CD4-positive, alpha-beta T cell treated with Interleukin-6 at 100 ng/mL for 8 hours (primary cell): Measurements from ENCODE around the gene BDH2.
A peak's percentile ranks its signal among the peaks of the same experiment; 100 is the strongest.

ENCODE experiments used
- DNase-seq: peaks from one replicate; pipeline ENCODE4 v3.0.0-alpha.2; 2020; ENCODE audit warnings: mixed read lengths, low spot score

Gene BDH2

DNA sequence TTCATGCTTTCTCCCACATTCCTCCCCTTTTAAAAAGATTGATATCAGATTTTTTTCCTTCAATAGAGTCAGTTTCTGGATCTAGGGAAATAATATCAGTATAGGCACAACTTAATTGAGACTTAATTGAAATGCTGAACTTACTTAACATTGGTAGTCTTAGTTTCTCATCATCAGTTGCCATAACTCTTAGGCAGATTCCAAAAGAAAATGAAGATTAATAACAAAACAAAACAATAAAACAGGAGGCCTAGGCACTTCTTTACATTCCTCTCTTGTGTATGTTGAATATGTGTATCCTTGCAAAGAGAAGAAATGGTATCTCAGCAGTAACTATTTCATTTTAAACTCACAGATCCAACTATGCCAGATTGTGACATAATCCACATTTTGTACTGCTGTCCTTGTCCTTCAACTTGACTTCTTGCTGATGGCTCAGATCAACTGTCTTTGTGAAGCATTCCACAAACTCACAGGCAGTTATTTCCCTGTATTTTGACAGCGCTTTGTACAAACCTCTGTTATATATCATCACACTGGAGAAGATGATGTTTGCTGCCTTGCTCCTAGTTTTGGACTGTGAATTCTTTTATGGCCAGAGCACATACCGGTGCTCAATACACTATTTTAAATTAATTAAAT lies 14.0 kb downstream of the BDH2 start:
- DNase-seq = no peak

DNA sequence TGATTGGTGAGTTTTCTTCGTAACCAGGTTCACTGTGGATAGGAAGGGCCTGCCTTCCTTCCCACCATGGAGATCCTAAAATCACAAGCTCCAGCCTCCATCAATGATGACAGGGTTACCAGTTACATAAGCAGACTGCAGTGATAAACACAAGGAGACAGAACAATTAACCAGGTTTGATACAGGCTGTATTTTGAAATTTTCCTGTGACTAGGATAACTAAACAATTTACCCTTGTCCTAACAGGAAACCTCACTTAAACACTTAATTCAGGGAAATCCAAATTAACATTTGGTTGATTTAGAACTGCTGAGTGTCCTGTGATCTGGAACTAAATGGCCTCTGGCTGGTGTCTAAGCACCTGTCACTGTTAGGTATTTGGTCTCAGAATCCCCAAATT lies 20.0 kb downstream of the BDH2 start:
- DNase-seq = no peak

DNA sequence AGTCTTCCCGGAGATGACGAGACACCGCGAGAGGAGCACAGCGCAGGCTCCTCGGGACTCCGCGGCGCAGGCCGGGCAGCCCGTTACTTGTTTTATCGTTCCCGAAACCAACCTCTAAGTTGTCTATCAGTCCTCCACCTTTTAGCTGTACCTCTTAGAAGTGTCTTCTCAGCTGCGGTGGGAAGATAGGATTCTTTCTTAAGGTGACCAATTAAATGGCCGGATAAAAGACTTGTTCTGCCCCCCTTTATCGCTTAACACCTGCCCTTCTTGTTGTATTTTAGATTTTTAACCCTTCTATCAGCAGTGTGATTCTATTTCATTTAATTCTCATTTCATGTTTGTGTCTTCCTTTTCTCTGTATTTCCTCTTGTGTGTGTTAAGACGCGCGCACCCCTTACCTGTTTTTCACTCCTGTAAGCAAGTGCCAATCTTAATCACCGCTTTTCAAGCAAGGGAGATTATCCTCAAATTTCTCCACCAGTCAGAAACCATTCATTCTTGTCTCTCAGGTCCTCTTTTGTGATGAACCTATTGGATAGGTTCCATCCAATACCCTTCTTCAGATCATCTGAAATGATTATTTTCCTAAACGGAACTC lies 22.8 kb downstream of the BDH2 start, which contains the start of gene SLC9B2:
SLC9B2 (minus strand) TSS at position 15 of the 601 bp plus-strand sequence. CDS start 9,211 bp downstream, outside the sequence.
- DNase-seq = no peak

DNA sequence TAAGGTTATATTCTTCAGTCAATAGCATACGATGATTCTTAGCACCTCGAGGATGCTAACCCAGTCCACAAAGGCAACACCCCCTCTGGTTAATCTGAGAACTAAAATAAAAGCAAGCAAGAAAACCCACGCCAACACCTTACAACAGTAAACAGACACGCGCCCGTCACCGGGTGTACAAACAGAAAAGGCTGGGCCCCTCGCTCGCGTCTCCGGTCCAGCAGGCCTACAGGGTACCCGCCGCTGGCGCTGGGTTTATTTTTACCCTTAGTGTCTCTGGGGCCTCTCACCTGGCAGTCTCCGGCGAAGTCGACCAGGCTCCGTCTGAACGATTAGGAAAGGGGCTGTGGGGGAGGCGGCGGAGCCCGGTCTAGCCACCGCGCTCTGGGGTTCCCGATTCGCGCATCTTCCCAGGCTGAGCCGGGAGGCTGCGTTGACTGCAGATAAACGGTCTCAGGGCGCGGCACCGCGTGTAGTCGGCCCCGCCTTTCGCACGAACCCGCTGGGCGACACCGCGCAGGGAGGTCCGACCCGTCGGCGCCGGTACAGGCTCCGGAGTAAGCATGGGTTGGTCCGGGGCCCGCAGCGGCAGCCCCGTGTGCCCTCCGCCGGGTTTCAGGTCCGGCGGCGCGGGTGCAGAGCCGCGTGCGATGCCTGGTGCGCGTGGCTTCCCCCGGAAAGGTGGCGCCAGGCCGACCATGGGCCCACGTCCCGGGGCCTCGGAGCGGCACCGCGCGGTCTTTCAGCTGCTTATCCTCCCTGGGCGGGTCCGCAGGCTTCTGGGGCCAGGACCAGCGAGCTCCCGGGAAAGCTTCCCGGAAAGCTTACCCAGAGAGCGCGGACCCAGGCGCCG lies 23.5 kb downstream of the BDH2 start:
- peak; percentile 47 for DNase-seq

DNA sequence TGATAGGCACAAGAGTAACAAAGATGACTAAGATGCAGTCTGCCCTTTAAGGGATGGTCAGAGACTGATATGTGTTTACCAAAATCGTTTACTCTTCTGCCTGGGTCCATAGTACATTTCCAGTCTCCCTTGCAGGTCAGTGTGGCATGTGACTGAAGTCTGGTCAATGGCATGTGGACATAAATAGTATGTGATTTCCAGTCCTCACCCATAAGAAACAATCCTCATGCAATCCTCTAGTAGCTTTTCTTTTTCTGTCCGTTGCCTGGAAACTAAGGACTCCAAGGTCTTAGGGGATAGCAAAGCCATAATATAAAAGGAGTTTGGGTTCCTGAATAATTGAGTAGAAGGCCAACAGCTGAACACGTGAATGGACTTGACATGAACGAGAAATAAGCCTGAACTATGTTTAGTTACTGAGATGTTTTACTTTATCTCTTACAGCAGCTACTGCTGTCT lies 24.2 kb downstream of the BDH2 start:
- DNase-seq = no peak

DNA sequence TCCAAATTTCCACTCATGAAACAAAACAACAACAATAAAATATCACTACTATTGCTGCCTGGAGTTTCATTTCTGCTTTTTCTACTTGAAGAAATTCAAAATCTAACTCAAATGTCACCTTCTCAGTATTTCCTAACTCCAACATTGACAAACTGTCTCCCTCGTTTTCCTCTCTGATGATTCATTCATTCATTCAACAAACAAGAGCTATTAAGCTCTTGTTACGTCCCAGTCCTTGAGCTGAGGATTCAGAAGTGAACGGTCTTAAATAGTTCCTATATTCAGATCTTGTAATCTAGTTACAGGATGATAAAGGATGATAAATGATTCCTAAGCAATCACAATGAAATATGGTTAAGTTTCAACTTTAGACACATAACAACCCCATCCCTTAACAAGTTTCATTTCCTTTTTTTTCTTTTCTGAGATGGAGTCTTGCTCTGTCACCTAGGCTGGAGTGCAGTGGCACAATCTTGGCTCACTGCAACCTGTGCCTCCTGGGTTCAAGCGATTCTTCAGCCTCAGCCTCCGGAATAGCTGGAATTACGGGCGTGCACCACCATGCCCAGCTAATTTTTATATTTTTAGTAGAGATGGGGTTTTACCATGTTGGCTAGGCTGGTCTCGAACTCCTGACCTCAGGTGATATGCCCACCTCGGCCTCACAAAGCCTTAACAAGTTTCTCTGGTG lies 24.7 kb downstream of the BDH2 start:
- no peak for DNase-seq

DNA sequence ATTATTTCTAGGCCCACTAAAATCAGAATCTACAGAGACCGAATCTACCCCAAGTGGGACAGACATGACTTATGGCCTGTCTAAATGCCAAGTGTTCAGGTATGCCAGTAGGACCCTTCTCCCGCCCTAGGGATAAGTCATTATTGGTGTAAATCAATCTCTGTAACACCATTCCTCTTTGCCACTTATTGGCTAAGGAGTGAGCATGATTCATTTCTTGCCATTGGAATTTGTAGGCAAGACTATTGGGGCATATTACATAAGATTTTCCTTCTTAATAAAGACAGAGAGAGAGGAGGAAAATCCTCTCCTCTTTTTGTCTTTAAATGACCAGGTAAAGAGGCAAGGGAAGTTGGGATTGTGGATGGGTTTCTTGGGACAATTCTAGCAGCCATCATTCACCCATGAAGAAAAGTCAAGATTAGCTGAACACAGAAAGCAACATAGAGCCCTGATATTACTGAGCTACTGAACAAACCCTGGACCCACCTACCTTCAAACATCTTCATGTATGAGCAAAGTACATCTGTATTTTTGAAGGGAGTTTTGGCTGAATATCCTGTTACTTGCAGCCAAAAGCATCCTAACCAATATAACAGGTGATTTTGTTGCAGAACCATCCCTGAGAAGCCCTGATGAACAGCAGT lies 25.7 kb downstream of the BDH2 start:
- DNase-seq = no peak

DNA sequence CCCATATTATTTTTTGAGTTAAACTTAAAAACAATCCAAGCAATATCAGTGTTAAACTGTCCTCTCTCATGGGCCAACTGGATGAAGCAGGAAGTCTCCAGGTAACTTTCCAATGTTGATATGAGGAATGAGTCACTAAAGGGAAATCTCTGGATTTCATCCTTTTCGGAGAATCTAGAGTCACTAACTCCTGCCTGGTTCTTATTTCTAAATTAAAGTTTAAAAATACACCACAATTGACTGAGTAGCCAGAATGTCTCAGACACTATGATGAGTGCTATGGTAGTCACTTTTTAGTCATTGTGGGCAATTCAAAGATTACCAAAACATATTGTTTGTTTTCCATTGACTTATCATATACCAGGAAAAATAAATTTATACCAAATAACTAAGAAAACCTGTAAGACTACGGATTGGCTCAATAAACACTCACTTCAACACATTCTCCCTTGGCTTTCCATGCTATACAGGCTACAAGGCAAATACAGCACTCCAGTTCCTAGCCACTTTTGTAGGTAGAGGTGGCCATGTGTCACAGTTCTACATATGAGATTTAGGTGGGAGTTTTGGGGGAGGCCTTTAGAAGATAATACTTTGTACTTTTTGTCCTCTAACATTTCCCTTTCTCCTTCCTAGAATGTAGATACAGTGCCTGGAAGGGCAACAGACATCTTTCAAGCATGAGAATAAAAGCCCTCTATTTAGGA lies 31.6 kb downstream of the BDH2 start:
- DNase-seq = no peak

DNA sequence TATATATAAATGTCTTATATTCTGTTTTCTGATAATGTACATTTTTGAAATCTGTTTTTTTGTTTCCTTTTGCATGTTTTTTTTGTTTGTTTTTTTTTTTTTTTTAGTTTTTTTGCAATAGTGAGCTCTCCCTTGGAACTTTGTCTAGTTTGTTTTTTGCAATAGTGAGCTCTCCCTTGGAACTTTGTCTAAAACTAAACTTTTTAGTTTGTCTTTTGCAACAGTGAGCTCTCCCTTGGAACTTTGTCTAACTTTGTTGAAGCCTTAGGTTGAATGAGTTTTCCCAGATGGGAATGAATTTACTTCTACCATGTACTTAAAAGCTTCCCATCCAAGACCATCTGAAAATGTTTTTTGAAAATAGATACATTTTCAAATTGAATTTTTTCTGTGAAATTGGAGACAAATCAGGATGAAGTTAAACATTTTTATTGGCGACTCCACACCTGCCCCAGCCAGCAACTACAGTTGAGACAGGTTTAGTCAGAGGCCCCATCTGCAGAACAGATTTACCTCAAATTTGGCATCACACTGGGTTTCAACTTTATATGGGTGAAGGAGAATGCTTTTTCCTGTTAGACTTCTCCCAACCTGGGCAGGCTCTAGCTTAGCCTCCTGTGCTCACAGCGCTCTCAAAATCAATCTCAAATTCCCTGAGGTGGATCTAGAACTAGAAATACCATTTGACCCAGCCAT lies 39.0 kb downstream of the BDH2 start:
- DNase-seq = no peak

DNA sequence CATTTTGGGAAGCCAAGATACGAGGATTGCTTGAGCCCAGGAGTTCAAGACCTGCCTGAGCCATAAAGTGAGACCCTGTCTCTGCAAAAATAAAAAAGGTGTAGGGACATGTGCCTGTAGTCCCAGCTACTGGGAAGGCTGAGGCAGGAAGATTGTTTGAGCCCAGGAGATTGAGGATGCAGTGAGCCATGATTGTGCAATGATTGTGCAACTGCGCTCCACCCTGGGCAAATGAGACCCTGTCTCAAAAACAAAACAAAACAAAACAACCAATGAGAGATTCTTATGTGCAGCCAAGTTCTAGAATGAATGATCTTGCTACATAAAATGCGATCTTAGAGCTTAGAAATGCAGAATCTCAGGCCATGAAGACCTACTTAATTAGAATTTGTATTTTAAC lies 45.6 kb downstream of the BDH2 start:
- DNase-seq = no peak

DNA sequence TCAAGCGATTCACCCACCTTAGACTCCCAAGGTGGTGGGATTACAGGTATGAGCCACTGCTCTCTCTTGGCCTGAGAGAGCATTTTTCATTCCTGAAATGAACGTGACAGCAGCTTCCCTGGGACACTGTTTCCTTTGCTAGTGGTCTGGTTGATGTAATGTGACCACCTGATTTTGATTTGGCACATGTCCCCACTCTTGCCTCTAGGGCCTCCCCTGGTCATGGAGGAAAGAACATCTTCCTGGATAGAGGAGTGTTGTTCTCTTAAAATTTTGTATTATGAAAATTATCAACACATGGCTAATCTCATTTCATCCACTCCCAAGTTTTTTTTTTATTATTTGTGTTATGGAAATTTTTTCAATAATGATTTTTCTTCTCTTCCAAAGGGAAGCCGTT lies 46.9 kb downstream of the BDH2 start:
- DNase-seq = no peak

DNA sequence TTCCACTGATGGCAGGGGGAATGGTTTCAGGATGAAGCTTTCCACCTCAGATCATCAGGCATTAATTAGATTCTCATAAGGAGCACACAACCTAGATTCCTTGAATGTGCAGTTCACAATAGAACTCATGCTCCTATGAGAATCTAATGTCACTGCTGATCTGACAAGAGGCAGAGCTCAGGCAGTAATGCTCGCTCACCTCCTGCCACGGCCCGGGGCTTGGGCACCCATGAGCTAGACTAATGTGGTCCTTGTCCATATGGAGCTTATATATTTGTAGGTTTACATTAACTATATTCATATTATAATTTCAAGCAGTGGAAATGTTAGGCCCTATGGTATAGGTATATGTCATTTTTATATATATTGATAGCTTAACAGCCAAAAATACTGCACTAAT lies 47.5 kb downstream of the BDH2 start:
- DNase-seq = no peak

DNA sequence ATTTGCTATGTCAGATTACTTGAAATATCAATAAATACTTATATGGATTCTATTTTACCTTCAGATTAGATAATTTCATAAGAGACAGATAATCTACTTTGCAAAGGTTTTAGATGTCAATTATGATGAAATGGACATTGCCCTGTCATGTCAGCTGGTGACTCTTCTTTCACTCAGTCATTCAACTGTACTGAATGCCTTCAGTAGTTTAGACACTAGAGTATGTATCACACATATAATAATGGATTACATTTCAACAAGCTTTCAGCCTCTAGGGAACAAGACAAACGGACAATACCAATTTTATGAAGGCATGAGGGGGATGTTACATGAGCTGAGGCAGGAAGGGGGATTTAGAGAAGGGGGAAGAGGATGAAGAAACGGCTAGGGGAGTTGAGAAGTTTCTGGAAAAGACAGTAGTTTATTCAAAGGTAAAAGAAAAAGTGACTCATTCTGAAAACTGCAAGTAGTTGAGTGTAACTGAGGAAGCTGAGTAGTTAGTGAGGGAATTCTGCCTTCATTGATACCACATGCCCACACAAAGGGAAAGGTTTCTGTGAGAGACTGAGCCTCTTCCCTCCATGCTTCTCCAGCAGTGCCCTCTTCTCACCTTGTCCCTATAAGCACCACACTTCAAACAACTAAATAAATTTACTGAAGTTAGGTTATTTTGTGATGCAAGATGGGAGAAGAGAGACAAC lies 48.7 kb downstream of the BDH2 start:
- DNase-seq = no peak

DNA sequence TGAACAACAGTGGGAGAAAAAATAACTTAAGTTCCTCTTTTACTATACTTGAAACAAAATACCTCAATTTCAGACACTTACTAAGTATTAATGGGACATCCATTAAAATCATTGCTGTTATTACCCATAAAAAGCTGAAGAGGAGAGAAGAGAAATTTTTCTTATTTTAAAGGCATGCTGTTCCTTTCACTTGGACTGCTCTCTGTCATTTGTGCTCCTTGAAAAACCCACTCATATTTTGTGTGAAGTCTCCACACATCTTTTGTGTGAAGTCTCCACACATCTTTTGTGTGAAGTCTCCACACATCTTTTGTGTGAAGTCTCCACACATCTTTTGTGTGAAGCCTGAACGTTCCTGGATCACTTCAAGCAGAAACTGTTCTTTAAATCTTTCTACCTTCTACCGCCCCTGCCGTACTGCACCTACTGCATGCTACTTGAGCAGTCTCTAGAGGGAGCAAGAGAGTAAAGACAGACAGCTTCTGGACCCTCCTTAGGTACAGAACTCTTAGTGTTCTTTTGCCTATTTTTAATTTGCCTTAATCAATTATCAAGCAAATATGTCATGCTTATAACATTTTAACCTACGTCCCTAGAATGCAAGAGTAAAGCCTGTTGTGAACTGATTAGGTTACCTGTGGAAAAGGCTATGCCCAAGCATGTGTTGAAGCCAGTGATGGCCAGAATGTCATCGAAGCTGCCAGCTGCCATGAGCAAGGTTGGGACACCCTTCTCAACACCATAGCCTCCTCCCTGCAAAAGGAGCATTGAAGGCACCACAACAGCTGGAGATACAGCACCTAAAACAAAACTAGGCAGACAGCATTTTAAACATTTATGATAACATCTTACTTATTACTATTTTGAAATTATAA lies 53.0 kb downstream of the BDH2 start:
- DNase-seq = peak; percentile 44

DNA sequence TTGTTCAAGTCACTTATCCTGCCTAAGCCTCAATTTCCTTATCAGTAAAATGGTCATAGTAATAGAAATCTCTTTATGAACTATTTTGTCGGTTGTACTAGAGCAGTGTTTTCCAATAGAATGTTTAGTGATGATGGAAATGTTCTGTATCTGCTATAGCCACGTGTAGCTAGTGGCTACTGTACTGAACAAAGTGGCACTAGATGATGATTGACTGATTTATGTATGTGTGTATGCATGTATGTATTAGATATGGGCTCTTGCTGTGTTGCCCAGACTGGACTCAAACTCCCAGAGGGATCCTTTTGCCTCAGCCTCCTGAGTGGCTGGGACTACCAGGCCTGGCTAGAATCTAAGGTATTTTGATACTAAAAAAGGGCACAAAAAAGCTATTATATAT lies 55.5 kb downstream of the BDH2 start:
- DNase-seq = no peak

DNA sequence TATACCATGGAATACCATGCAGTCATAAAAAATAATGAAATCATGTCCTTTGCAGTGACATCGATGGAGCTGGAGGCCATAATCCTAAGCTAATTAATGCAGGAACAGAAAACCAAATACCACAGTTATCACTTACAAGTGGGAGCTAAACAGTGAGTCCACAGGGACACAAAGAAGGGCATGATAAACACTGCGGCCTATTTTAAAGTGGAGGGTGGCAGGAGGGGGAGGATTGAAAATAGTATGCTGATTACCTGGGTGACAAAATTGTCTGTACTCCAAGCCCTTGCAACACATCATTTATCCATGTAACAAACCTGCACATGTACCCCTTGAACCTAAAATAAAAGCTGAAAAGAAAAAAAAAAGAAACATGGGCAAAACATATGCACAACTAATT lies 63.5 kb downstream of the BDH2 start:
- DNase-seq = no peak

DNA sequence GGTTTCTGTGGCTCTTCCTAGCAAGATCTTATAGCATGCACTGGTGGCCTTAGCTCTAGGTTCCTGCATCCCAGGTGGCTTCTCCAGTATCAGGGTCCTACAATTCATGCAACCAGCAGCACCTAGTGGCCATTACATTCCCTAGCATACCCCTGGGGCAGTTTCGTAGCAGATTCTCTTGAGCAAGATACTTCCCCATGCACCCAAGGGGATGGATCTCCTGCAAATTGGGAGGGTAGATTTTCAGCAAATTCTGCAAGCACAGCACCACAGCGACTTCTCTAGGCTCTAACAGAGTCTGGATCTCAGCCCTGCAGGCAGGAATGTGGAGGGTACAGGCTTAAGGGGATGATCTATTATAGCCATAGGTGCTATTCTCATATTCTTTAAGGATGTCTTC lies 67.1 kb downstream of the BDH2 start:
- no peak for DNase-seq

DNA sequence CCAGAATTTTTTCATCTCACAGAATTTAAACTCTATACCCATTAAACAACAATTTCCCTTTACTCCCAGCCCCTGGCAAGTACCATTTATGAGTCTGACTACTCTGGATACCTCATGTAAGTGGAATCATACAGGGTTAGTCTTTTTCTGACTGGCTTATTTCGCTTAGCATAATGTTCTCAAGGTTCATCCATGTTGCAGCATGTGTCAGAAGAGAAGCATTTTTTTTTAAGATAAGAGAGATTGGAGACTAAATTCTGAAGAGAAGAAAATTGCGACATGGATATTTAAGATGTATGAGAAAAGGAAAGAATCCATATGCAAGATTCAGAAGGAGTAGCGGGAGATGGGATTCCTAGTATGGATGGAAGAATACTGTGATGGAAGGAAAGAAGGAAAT lies 68.8 kb downstream of the BDH2 start:
- DNase-seq = no peak

DNA sequence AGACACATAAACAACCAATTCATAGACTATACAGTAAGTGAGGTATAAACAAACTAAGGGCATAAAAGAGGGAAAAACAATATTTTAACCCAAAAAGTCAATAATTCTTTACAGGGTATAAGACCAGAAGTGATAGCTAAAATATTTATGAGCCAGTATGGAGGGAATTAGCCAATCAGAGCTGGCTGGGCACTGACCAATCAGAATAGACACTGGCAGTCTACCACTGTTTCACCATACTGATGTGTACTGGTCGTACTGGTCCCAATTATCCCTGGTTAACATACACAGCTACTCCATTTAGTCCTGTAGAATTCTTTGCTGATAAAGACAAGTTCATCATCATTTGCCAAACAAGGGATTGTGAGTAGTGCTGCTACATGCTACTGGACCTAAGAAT lies 70.3 kb downstream of the BDH2 start:
- DNase-seq = no peak
